ENCODE measurements around the gene RPL13.

GRCh38 chr16:89512453-89512852, 48.0 kb upstream of the RPL13 start:
- TF ChIP-seq POLR2A (IDR thresholded peaks at IDR 0.05) (no peak), CTCF (IDR thresholded peaks at IDR 0.05) (no peak)
